ENCODE results near the gene PPP1R1B. TPM values are rescaled to one million over a fixed set of nuclear protein-coding genes. Genes with fewer than 3 reads are reported as not detected.

The PPP1R1B gene
- total RNA-seq, 4 donors from 2014 or later: 2.7 to 12.2 (median 8.6) TPM

DNA sequence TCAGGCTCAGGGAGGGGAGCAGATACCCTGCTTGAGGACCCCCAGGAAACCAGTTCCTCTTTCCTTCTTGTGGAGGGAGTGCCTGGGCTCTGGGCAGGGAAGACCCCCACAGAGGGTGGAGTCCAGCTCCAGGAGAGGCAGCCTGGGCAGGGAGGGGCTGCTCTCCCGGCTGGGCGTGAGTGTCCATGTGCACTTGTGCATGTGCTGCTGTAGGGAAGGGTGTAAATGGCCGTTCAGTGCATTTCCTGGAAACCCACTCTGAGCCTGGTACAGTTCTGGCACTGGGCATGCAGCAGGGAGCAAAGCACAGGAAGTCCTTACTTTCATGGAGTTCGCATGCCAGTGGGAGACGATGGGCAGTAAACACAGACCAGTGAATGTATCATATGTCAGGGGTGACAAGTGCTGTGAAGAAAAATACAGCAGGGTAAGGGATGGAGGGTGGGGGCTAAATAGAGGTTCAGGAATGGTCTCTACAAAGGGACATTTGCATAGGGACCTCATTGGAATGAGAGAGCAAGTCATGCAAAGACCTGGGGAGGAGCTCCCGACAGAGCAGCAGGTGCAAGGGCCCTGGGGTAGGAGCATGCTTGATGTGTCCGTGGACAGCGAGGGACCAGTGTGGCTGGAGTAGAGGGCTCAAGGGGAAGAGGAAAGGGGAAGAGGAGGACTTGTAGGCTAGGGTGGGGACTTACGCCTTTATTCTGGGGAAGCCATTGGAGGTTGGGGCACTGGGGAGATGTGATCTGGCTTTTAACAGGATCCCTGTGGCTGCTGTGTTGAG lies 15.7 kb downstream of the PPP1R1B start:
- WGBS, 2 donors (ENCODE audit: low coverage in 1 of 2): 79 to 90% methylated on average over 5 to 6 of the region's 9 CpGs
- H3K4me1 ChIP-seq: peaks cover 0 to 71% (median 22%) of the 10 kb centered on the region in 3 donors
- no peaks in the 10 kb centered on the region for H3K27me3 ChIP-seq
- no peak overlapping the region for H3K27ac ChIP-seq
- no peak overlapping the region for H3K4me3 ChIP-seq
- H3K36me3 ChIP-seq: peaks cover 0 to 6% of the 10 kb centered on the region in 2 donors
- no peak for ATAC-seq
- H3K9me3 ChIP-seq: no peaks in the 10 kb centered on the region
- no peak for TF ChIP-seq EP300 (IDR thresholded peaks at IDR 0.05)
- no peak for TF ChIP-seq POLR2AphosphoS5 (IDR thresholded peaks at IDR 0.05)
- no peak for TF ChIP-seq POLR2A (IDR thresholded peaks at IDR 0.05)
- TF ChIP-seq CTCF (IDR thresholded peaks at IDR 0.05): no peak

DNA sequence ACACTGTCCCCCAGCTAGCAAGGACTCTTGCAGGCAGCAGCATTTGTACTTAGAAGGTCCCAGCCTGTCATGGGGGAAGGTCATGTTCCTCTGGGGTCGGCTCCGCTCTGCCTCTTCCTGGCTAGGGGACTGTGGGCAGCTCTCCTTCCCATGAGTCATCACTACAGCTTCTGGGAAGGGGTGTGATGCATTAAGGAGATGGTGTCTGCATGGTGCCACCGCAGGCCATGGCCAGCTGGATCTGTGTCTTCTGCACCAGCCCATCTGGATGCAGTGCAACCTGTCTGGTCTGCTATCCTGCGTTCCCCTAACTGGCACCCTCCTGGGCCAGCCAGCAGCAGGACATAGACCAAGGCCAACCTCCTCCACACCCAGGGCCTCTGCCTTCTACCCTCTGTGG lies 16.5 kb downstream of the PPP1R1B start:
- no peak for TF ChIP-seq POLR2AphosphoS5 (IDR thresholded peaks at IDR 0.05)
- no peak for TF ChIP-seq EP300 (IDR thresholded peaks at IDR 0.05)
- TF ChIP-seq CTCF (IDR thresholded peaks at IDR 0.05): no peak
- TF ChIP-seq POLR2A (IDR thresholded peaks at IDR 0.05): no peak
- WGBS, 2 donors (ENCODE audit: low coverage in 1 of 2): 100% methylated on average over 1 of the region's 4 CpGs; no CpG with 5 or more reads in 1 of the 2 donors
- no peaks in the 10 kb centered on the region for H3K27me3 ChIP-seq
- H3K4me1 ChIP-seq: peaks cover 0 to 63% (median 15%) of the 10 kb centered on the region in 3 donors
- no peaks in the 10 kb centered on the region for H3K9me3 ChIP-seq
- H3K4me3 ChIP-seq: no peak overlapping the region
- no peak for ATAC-seq
- no peak overlapping the region for H3K27ac ChIP-seq
- H3K36me3 ChIP-seq: peaks cover 0 to 6% of the 10 kb centered on the region in 2 donors

GRCh38 chr17:39647256-39647655 lies 20.5 kb downstream of the PPP1R1B start:
- Histone ChIP-seq H3K27ac (no peak overlapping the region), H3K4me3 (no peak overlapping the region), H3K36me3 (peaks cover 0 to 6% of the 10 kb centered on the region in 2 donors), H3K4me1 (peaks cover 0 to 34% (median 0%) of the 10 kb centered on the region in 3 donors), H3K27me3 (no peaks in the 10 kb centered on the region), H3K9me3 (no peaks in the 10 kb centered on the region)
- ATAC-seq: no peak
- no peak for TF ChIP-seq CTCF (IDR thresholded peaks at IDR 0.05)
- TF ChIP-seq EP300 (IDR thresholded peaks at IDR 0.05): no peak
- TF ChIP-seq POLR2AphosphoS5 (IDR thresholded peaks at IDR 0.05): no peak
- WGBS, 2 donors (ENCODE audit: low coverage in 1 of 2): 70% methylated on average over 2 of the region's 5 CpGs; no CpG with 5 or more reads in 1 of the 2 donors

- ATAC-seq: no peak
- no peak for TF ChIP-seq EP300 (IDR thresholded peaks at IDR 0.05)
- TF ChIP-seq POLR2A (IDR thresholded peaks at IDR 0.05): no peak
- TF ChIP-seq POLR2AphosphoS5 (IDR thresholded peaks at IDR 0.05): no peak
- TF ChIP-seq CTCF (IDR thresholded peaks at IDR 0.05): no peak
These were observed 22.0 kb downstream of the PPP1R1B start for GRCh38 chr17:39648616-39649366.

More at GRCh38 chr17:39648616-39649366, 22.0 kb downstream of the PPP1R1B start:
- no peaks in the 10 kb centered on the region for H3K27me3 ChIP-seq
- peaks cover 0 to 6% of the 10 kb centered on the region in 2 donors for H3K36me3 ChIP-seq
- no peak overlapping the region for H3K4me3 ChIP-seq
- no peaks in the 10 kb centered on the region for H3K9me3 ChIP-seq
- H3K4me1 ChIP-seq: peaks cover 0 to 36% (median 0%) of the 10 kb centered on the region in 3 donors
- 82 to 83% methylated on average over 6 to 13 of the region's 15 CpGs for WGBS, 2 donors (ENCODE audit: low coverage in 1 of 2)
- H3K27ac ChIP-seq: no peak overlapping the region

Measured in gastroesophageal sphincter (tissue), 4 donors.